ENCODE data around the gene WDR38. TPM values are rescaled to one million over a fixed set of nuclear protein-coding genes. Genes with fewer than 3 reads are reported as not detected.

Gene WDR38
- total RNA-seq, 1 donor = not detected

DNA sequence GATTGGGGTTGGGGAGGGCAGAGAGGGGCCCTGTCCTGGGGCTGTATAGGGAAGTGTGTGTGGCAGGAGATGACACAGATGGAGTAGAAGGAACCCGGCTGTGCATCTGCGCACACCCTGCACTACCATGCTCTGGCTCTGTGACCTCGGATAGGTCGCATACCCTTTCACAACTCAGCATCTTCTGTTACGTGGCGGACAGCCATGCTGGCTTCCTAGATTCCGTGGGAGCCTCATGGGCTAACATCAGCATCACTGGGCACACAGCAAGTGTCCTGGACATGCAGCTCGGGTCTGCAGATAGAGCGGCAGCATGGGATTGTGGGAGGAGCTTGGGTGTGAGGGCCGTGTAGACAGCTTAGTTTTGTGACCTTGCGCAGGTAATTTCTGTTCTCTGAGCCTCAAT, 17.9 kb downstream of the WDR38 start:
- Histone ChIP-seq H3K9me3 (ENCODE audit: low read depth, low read length) (no peaks in the 10 kb centered on the region), H3K36me3 (ENCODE audit: insufficient read depth, low read length) (peaks cover 42% of the 10 kb centered on the region), H4K20me1 (ENCODE audit: insufficient read depth, low read length) (peaks cover 50% of the 10 kb centered on the region), H3K4me2 (ENCODE audit: insufficient read depth, low read length) (peak overlapping the region; percentile 97), H3K4me1 (ENCODE audit: insufficient read depth, low read length) (peaks cover 39% of the 10 kb centered on the region), H3K4me3 (ENCODE audit: insufficient read depth, low read length) (peak overlapping the region; percentile 2), H2AFZ (ENCODE audit: low read length) (no peak overlapping the region), H3K27me3 (ENCODE audit: insufficient read depth, low read length) (no peaks in the 10 kb centered on the region), H3K27ac (ENCODE audit: low read depth, low read length) (peak overlapping the region; percentile 95), H3K79me2 (ENCODE audit: insufficient read depth, low read length) (peaks cover 85% of the 10 kb centered on the region)
- TF ChIP-seq, protein P1, sequence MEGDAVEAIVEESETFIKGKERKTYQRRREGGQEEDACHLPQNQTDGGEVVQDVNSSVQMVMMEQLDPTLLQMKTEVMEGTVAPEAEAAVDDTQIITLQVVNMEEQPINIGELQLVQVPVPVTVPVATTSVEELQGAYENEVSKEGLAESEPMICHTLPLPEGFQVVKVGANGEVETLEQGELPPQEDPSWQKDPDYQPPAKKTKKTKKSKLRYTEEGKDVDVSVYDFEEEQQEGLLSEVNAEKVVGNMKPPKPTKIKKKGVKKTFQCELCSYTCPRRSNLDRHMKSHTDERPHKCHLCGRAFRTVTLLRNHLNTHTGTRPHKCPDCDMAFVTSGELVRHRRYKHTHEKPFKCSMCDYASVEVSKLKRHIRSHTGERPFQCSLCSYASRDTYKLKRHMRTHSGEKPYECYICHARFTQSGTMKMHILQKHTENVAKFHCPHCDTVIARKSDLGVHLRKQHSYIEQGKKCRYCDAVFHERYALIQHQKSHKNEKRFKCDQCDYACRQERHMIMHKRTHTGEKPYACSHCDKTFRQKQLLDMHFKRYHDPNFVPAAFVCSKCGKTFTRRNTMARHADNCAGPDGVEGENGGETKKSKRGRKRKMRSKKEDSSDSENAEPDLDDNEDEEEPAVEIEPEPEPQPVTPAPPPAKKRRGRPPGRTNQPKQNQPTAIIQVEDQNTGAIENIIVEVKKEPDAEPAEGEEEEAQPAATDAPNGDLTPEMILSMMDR (IDR thresholded peaks at IDR 0.05; ENCODE audit: extremely low read depth, low read depth, low read length) = no peak
- DNase-seq (ENCODE audit: insufficient read length, low spot score, missing footprints) = peak; percentile 65

DNA sequence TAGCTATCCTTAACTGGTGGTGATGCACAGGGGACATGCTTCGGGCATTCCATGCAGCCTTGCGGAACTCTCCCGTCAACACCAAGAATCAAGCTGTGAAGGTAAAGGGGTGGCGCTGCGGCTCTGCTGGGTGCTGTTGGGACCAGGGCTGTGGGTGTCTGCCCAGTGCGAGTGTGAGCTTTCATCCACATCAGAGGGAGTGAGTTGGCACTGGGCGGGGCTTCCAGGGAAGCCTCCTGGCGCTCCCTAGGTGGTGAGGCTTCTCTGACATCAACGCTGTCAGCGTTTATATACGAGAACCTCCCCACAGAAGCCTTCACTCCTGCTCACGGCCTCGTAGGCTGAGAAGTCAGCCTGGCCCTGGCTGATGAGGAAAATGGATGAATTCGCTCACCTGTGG, 20.4 kb downstream of the WDR38 start:
- peak overlapping the region; percentile 9 for H3K27ac ChIP-seq (ENCODE audit: low read depth, low read length)
- H3K4me2 ChIP-seq (ENCODE audit: insufficient read depth, low read length) = no peak overlapping the region
- peaks cover 33% of the 10 kb centered on the region for H3K4me1 ChIP-seq (ENCODE audit: insufficient read depth, low read length)
- H3K9me3 ChIP-seq (ENCODE audit: low read depth, low read length) = no peaks in the 10 kb centered on the region
- H3K27me3 ChIP-seq (ENCODE audit: insufficient read depth, low read length) = no peaks in the 10 kb centered on the region
- TF ChIP-seq, protein P1 (IDR thresholded peaks at IDR 0.05; ENCODE audit: extremely low read depth, low read depth, low read length) = no peak
- H3K4me3 ChIP-seq (ENCODE audit: insufficient read depth, low read length) = no peak overlapping the region
- H3K79me2 ChIP-seq (ENCODE audit: insufficient read depth, low read length) = peaks cover 81% of the 10 kb centered on the region
- peak; percentile 43 for DNase-seq (ENCODE audit: insufficient read length, low spot score, missing footprints)
- H3K36me3 ChIP-seq (ENCODE audit: insufficient read depth, low read length) = peaks cover 65% of the 10 kb centered on the region
- peaks cover 70% of the 10 kb centered on the region for H4K20me1 ChIP-seq (ENCODE audit: insufficient read depth, low read length)
- no peak overlapping the region for H2AFZ ChIP-seq (ENCODE audit: low read length)

DNA sequence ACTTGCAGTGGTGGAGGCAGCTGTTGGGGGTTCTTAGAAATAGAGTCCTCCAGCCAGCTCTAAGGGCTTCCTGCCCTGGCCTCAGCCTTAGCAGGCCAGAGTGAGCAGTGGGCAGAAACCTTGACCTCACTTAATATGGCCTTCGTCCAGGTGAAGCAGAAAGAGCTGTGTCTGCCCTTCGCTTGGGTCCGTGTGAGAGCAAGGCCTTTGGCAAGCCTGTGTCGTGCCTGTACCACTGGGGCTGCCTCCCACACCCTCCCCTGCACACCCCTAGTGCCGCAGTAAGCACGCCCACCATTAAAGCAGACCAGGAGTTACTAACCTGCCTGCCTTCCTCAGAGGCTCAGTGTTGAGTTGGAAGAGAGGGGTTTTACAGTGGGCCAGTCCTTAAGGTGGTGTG, 22.2 kb downstream of the WDR38 start:
- Histone ChIP-seq H3K27me3 (ENCODE audit: insufficient read depth, low read length) (no peaks in the 10 kb centered on the region), H3K9me3 (ENCODE audit: low read depth, low read length) (no peaks in the 10 kb centered on the region), H3K4me3 (ENCODE audit: insufficient read depth, low read length) (no peak overlapping the region), H3K4me1 (ENCODE audit: insufficient read depth, low read length) (peaks cover 26% of the 10 kb centered on the region), H3K79me2 (ENCODE audit: insufficient read depth, low read length) (peaks cover 64% of the 10 kb centered on the region), H2AFZ (ENCODE audit: low read length) (no peak overlapping the region), H3K36me3 (ENCODE audit: insufficient read depth, low read length) (peaks cover 81% of the 10 kb centered on the region), H3K4me2 (ENCODE audit: insufficient read depth, low read length) (no peak overlapping the region), H4K20me1 (ENCODE audit: insufficient read depth, low read length) (peaks cover 59% of the 10 kb centered on the region), H3K27ac (ENCODE audit: low read depth, low read length) (no peak overlapping the region)
- no peak for DNase-seq (ENCODE audit: insufficient read length, low spot score, missing footprints)
- TF ChIP-seq, protein P1 (IDR thresholded peaks at IDR 0.05; ENCODE audit: extremely low read depth, low read depth, low read length) = no peak

DNA sequence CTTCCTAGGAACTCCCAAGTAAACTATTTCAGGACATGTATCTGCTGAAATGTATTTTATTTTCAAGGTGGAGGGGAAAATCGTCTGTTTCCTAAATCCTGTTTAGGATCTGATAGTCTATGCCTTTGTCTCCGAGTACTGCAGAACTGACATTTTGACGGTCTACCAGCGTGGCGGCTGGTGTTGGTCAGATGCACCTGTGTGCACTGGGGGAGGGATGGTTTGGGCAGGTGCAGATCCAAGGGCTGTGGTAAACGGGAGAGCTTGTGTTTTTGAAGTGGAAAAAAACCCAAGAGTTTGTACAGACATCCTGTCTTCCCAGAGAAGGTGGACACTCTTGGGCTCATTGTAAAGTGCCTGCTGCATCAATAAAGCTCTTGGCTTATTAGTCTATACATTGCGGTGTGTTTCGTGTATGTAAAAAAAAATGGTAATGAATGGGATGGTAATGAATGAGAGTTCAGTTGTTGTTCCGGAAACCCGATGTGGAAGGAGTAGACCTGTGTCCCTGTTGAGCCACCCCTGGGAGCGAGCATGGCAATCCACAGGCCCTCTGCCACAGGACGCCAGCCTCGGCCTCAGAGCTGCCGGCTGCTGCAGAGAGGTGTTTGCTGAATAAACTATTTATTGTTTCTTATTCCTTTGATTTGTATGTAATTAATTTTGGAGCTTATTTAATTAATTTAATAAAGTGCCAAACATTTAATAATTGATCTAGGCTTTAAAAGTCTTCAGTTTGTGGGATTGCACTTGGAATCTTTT, 23.9 kb downstream of the WDR38 start:
- H3K4me3 ChIP-seq (ENCODE audit: insufficient read depth, low read length) = no peak overlapping the region
- H3K4me1 ChIP-seq (ENCODE audit: insufficient read depth, low read length) = peaks cover 9% of the 10 kb centered on the region
- peak overlapping the region; percentile 37 for H3K27ac ChIP-seq (ENCODE audit: low read depth, low read length)
- H3K9me3 ChIP-seq (ENCODE audit: low read depth, low read length) = no peaks in the 10 kb centered on the region
- H3K4me2 ChIP-seq (ENCODE audit: insufficient read depth, low read length) = no peak overlapping the region
- H3K36me3 ChIP-seq (ENCODE audit: insufficient read depth, low read length) = peaks cover 83% of the 10 kb centered on the region
- H2AFZ ChIP-seq (ENCODE audit: low read length) = no peak overlapping the region
- DNase-seq (ENCODE audit: insufficient read length, low spot score, missing footprints) = peak; percentile 6
- H3K27me3 ChIP-seq (ENCODE audit: insufficient read depth, low read length) = no peaks in the 10 kb centered on the region
- peaks cover 47% of the 10 kb centered on the region for H3K79me2 ChIP-seq (ENCODE audit: insufficient read depth, low read length)
- peaks cover 46% of the 10 kb centered on the region for H4K20me1 ChIP-seq (ENCODE audit: insufficient read depth, low read length)
- TF ChIP-seq, protein P1 (IDR thresholded peaks at IDR 0.05; ENCODE audit: extremely low read depth, low read depth, low read length) = no peak
